ENCODE measurements around the gene CLCNKB.
A peak's percentile ranks its signal among the peaks of the same experiment; 100 is the strongest.
"Not testable (repeated sequence)": the region's sequence is repeated elsewhere in the genome, so short reads cannot be mapped to it uniquely, and the experiment has no call there.

The CLCNKB gene

DNA sequence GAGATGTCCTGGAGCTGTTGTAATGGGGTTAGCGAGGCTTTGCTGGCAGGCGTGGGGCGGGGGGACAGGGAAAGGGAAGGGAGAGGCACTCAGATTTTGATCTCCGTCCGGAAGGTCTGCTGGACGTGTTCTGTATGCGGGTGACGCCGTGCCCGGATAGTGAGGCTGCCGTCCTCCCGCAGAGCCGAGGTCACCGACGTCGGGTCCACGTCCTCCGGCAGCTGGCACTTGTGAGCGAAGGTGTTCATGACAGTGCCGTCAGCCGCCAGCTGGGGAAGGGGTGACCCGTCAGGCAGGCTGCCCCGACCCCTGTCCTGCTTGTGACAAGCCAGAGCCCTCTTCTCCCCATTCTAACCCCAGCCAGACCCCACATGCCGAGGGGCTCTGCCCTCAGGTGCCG lies 28.1 kb upstream of the CLCNKB start:
- no peak for DNase-seq (ENCODE audit: low read depth)

DNA sequence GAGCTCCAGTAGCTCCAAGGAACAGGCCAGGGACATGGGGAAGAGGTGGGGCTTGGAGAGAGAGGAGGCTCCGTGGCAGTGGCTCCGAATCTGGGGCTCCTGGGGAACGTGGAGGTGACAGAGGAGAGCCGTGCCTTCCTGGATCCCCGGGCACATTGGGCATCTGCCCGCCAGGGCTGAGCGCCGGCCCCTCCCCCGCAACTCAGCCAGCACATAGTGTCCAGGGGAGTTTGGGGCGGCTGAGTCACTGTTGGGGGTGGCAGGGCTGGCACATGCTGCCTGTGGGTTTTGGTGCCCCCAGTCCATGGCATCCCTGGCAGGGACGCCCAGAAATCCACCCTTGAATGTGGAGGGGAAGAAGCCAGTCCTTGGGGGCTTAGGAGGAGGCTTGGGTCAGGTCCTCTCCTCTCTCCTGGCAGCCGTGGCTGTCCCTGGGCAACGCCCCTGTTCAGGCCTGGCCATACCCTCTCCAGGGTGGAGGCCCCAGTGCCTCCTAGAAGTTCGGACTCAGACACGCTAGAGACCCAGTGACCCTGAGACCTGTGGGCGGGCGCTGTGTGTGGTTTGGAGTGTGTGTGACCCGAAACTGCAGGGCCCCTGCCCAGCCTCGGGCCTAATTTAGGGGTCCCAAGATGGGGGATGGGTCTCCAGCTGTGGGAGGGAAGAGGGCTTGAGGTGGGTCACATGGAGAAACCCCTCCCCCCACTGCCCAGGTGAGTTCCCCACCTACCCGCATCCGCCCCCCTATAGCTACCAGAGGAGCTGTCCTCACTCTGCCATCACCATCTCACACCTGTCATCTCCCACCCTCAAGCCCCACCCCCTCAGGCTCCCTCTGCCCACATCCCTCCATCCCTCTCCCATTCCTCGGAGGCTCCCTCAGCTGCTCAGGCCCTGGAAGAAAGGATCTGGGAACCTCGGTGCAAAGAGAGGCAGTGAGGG lies 27.4 kb upstream of the CLCNKB start:
- DNase-seq (ENCODE audit: low read depth), result no peak

DNA sequence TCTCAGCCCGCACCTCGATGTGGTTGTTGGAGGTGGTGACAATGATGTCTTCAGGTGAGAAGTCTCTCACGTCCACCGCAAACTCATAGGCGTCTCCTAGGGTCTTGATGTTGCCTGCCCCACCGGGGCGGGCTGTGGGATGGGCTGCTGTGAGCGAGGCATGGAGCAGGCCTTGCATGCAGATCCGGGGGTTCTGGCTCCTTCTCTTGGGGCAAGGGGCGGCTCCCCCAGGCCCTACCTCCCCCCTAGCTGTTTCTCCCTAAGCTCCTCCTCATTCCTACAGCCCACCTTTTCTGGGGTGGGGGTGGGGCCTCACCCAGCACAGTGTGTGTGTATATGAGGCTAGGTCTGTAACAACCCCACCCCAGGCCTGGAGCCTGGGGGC lies 26.5 kb upstream of the CLCNKB start:
- DNase-seq (ENCODE audit: low read depth), result no peak

DNA sequence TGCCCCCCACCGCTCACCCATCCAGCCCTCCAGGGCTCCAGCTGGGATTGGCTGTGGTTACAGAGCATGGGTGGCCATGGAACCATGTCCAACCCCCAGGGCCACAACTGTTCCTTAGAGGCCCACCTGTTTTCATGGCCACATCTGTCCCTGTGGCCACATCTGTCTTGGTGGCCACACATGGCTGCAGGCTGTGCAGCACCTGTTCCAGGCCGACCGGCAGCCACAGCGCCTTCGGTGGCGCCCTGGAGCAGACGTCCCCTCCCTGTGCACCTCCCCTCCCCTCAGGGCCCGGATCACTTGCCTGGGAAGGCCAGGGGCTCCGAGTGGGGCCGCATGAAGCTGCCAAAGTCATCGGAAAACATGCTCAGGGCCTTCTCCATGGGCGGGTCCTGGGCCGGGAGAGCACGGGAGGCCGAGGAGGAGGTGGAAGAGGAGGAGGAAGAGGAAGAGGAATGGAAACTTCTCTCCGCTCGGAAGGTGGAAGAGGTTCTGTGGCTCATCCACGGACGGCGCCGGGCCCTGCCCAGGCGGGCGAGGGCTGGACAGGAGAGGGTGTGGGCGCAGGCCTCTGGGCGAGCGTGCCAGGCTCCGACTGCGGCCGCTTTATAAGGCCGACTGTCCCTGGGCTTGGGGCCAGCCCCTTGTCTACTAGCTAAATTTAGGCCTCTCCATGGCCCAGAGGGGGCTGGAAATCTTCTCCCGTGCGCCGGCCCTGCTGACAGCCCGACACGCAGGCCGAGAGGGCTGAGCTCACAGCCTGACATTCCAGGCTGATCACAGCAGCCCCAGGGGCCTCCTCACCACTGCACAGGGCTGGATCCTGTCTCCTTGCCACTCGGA lies 25.9 kb upstream of the CLCNKB start, which contains the start of gene HSPB7:
Gene HSPB7 (minus strand): TSS at position 583 of the 843 bp plus-strand sequence. CDS start 80 bp downstream, at position 503.
- DNase-seq (ENCODE audit: low read depth), result peak; percentile 81

DNA sequence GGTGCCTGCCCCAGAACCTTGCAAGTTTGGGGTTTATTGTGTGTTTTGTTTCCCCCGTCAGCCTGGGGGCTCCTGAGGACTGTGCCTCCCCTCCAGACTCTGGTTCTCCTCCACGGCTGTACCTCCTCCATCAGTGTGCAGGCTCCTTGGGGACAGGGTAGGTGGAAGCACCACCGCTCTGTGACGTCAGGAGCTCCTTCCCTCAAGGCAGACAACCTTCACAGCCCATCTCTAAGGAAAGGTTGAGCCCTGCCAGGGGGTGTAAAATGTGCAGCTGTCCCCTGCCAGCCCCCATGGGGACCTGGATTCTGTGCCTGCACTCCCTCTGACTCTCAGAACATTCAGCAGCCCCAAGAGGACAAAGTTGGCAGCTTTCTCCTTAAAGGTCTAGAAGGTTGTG lies 25.3 kb upstream of the CLCNKB start:
- no peak for DNase-seq (ENCODE audit: low read depth)

DNA sequence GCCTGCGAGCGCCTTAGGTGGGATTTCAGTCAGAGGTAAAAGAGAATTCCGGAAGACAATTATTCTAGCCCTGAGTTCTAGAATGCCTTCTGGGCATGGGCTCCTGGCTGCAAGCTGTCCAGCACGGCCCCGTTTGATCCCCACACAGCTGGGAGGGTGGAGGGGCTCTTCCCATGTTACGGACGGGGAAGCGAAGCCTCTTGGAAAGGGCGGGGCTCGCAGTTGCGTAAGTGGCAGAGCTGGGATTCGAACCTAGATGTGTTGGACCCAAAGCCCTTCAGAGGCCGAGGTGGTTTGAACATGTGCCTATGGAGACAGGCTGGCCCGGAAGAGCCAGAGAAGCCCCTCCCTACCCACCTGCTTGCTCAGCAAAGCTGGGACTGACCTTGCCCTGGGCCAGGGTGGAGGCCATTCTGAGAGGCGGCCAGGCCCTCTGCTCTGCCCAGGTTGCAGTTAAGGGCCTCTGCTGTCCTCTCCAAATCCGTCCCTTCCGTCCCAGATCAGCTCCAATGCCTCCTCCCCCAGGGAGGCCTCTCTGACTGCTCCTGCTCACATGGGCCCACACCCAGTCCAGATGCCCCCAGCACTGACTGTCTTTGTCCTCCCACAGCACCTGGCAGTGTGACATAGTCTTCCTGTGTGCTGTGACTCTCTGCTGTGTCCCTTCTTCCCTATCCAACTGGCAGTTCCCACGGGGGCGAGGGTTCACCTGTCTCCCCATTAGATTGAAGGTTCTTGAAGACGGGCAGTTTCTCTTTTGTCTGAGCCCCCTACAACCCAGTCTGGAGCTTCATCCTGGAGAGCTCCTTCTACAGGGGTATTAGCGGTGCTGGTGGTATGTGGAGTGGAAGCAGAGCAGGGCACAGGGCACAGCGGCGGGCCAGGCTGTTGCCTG lies 24.6 kb upstream of the CLCNKB start:
- DNase-seq (ENCODE audit: low read depth), result no peak

DNA sequence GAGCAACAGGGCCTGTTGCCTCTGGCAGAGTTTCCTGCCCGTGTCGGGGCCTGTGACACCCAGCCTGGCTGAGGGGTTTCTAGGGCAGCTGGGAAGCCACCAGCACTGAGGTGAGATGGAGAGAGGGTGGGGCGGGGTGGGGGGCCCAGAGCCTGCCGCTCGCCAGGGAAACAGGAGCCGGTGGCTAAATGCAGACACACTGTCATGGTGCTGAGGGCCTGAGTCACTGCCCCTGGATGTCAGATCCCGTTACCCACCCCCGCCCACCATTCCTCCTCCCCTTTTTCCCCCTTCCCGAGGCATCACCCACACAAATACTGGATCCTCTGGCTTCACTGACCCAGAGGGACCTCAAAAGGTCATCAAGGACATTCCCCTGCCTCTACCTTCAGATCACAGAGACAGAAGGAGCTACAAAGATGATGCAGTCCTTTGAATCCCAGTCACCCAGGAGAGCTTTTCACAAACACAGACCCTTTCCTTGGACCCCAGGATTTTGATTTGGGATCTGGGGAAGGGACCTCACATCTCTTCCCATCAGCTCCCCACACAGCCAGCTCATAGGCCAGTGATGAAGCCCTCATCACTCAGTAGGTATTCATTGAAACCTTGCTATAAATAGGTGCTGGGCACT lies 23.8 kb upstream of the CLCNKB start:
- DNase-seq (ENCODE audit: low read depth), result no peak

DNA sequence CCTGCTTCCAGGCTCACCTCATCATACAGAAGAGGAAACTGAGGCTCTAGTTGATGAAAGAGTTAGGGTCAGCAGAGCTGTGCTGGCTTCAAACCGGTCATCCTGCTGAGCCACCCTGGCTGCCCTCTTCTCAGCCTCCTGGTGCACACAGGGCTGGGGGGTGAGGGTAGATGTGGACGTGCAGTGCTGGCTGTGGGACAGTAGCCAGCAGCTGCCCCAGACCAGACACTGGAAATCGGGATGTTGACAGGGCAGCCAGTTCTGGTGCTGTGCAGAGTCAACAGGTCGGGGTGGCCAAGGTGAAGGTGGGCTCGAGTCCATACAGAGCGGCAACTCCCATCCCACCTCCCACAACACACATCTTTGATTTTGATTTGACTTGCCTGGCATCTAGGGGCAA lies 23.3 kb upstream of the CLCNKB start:
- no peak for DNase-seq (ENCODE audit: low read depth)

DNA sequence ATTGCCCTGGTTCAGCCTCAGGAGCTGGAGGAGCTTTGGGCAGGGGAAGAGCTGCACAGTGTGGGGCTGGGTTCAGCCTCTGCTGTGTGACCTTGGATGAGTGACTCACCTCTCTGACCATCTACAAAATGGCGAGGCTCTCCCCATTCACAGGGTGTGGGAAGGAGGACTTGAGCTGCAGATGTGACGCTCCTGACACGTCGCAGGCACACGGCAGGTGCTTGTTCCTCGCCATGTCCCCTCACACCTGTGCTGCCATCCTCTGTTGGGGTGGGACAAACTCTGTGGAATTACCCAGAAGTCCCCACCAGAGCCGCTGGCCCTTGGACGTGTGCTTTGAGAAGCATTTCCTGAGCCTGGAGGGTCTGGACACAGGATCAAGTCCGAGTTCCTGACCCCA lies 22.7 kb upstream of the CLCNKB start:
- not testable (repeated sequence) for DNase-seq (ENCODE audit: low read depth)

DNA sequence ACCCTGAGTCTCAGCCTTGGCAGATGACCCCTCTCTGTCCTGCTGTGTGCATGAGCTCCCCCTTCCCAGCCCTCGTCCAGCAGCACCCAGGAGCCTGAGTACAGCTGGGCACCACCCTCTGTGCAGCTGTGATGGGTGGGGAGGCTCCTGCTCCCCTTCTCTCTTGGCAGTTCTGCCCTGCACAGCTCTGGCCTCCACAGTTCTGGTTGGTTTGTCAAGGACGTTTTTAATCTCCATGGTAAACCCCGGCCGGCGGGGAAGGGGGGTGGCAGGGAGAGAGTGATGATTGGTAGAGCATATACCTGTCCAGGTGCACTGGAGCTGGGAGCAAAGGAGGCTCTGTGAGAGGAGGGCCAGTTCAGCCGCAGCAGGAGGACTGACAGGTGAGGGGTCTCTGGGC lies 21.9 kb upstream of the CLCNKB start, which contains the start of gene CLCNKA:
Gene CLCNKA (plus strand): TSS at position 356 of the 400 bp plus-strand sequence. CDS start 584 bp downstream, outside the sequence.
- DNase-seq (ENCODE audit: low read depth), result no peak

DNA sequence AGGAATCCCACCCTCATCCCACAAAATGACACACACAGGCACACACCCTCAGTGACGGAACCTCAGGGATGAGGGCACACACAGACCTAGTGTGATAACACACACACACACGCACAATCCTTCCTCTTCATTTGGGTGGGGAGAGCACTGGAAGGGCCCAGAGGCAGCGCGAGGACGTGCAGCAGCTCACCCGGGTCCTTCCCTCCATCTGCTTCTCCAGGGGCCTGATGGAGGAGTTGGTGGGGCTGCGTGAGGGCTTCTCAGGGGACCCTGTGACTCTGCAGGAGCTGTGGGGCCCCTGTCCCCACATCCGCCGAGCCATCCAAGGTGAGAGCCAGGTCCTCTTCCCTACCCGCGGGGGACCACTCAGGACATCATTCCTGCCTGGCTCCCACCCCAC lies 21.2 kb upstream of the CLCNKB start:
- no peak for DNase-seq (ENCODE audit: low read depth)

DNA sequence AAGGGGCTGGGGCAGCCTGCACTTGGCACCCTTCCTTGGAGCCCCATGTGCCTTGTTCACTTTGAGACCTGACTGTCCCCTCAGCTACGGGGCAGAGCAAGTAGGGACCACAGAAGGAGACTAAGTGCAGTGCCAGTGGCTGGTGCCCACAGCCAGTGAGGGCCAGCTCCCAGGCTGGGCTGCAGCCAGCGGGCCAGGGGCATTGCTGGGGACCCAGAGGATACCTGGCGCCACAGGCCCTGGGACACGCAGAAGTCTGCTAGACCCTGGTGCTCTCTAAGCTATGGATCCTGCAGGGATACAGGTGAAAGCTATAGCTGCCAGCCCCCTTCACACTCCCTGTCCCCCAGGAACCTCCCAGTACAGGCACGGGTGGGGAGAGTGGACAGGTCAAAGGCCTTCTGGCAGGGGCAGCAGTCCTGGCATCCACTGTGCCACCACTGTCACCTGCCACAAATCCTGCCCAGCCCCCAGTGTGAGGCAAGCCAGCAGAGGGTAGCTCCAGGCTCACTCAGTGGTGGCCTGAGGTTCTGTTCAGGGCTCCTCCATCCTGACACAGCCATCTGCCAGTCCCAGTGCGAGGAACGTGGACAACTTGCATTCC lies 20.4 kb upstream of the CLCNKB start:
- DNase-seq (ENCODE audit: low read depth), result no peak

DNA sequence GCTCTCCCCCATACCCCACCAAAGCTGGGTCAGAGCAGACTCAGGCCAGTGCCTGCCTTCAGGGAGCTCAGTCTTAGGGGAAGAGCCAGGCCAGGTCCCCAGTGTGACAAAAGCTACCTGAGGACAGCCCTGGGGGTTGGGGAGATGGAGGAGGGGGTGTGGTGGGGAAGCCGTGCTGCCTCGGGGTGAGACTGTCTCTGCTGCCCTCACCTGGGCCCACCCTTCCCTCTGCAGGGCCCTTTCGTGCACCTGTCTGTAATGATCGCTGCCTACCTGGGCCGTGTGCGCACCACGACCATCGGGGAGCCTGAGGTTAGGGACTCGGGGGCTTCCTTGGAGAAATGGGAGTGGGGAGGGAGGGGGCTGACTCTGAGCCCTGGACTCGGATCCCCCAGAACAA lies 17.3 kb upstream of the CLCNKB start:
- not testable (repeated sequence) for DNase-seq (ENCODE audit: low read depth)

DNA sequence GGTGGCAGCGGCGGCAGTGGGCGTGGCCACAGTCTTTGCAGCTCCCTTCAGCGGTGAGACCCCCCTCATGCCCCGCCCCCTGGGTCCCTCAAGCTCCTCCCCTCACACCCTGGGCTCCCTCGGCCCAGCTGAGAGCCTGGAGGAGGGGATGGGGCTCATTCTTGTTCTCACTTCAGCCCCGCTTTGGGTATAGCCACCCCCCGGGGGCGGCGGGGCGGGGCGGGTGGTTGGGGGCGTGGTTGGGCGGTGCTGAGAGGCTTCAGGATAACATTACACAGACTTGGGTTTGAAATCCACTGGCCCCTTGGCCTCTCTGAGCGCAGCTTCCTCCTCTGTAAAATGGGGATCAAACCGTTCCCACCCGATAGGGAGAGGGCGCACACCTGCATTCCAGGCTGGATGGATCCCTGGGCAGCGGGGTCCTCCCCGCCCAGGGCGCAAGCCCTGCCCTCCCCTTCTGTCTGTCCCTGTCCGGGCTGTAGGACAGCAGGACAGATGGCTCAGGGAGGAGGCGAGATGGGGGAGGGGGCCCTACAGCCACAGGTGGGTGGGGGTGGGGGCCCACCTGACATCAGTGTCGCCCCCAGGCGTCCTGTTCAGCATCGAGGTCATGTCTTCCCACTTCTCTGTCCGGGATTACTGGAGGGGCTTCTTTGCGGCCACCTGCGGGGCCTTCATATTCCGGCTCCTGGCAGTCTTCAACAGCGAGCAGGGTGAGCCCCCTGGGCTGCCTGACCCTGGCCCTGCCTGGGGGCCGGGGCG lies 16.7 kb upstream of the CLCNKB start:
- no peak for DNase-seq (ENCODE audit: low read depth)

DNA sequence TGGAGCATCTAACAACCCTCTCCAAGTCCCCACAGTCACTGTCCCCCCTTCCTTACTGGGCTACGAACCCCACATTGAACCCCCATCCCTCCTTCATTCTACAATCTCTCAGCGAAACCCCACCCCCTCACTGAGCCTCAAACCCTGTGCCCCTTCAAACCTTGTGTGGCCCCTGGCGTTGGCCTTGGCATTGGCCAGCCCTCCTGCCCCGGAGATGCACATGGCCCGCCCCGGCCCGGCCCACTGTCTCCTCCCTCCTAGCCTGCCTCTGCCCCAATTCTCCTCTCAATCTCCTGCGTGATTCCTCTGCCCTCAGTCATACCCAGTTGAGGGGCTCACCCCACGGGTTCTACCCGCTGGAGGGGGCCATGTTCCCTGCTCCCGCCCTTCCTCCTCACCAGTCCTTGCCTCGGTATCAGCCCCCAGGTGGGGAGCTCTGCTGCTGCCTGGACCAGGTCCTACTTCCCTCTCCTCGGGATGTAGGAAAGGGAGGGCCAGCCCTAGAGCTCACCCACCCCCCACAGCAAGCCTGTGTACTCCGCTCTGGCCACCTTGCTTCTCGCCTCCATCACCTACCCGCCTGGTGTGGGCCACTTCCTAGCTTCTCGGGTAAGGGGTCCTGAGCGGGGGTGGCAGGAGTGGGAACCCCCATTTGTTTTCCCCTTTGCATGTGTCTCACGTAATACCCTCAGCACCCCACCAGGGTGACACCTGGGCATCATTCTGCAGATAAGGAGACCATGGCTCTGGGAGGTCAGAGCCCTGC lies 15.2 kb upstream of the CLCNKB start:
- DNase-seq (ENCODE audit: low read depth), result no peak

DNA sequence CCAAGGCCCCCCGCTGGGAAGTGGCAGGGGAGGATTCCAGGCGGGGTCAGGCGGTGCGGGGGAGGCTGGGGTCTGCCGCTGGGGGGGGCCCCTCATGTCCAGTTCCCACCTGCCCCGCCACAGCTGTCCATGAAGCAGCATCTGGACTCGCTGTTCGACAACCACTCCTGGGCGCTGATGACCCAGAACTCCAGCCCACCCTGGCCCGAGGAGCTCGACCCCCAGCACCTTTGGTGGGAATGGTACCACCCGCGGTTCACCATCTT lies 14.6 kb upstream of the CLCNKB start:
- DNase-seq (ENCODE audit: low read depth), result not testable (repeated sequence)

DNA sequence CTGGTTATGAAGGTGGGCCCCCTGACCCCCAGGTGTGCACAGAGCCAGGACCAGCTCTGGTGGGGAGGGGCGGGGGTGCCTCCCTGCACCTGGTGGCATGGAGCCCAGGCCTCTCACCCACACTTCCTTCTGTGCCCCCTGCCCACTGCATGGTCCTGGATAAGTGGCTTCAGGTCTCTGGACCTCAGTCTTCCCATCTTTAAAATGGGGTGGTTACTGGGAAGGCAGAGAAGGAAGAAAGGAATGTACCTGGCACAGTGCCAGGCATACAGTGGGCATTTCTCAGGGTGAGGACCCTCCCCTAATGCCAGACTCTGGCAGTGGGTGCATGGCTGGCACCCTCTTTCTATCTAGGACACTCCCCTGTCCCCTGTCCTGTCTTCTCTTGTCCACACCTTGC lies 14.3 kb upstream of the CLCNKB start:
- no peak for DNase-seq (ENCODE audit: low read depth)

DNA sequence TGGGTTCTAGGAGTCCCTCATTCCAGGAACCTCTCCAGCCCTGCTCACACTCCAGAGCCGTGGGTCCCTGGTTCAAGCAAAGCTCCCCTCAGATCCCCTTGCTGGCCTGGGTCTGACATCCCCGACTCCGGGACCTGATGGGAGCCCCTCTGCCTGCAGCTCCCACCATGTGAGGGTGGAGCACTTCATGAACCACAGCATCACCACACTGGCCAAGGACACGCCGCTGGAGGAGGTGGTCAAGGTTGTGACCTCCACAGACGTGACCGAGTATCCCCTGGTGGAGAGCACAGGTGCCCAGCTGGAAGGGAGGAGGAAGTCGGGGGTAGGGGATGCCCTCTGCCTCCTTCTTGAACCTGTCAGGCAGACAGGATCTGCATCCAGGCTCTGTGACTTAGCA lies 12.0 kb upstream of the CLCNKB start:
- DNase-seq (ENCODE audit: low read depth), result no peak

DNA sequence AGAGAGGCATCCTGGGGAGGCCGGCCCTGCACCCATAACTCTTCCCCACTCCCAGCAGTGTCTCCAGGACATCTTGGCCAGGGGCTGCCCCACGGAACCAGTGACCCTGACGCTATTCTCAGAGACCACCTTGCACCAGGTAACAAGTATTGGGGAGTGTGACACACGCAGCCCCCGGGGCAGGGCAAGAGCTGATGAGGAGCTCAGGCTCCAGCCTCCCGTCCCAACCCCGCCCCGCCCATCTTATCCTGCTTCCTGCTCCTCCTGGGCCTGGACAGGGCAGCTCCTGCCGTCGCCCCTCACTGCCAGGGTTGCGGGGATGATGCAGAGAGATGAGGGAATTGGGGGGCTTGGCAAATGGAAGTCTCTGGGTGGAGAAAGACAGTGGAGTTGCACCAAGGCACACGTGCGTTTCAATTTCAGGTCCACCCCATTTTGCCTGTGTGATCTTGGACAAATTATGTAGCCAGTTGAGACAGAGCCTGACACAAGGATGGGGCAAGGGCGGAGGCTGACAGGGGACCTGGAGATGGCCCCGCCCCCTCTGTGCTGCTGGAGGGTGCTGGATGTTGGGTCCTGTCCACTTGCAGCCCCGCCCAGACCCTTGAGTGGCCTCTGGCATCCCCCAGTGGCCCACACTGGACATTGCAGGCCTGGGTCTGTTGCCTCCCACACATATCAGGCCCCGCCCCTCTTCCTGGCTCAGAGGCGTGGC lies 11.0 kb upstream of the CLCNKB start:
- peak; percentile 57 for DNase-seq (ENCODE audit: low read depth)

All from GM04504 (cell line).